Omental fat pad (tissue), 4 donors: ENCODE measurements around the gene DMAP1. TPM values are rescaled to one million over a fixed set of nuclear protein-coding genes. Genes with fewer than 3 reads are reported as not detected.

ENCODE experiments used
- ATAC-seq: fragments of 150-250 bp; one replicate; pipeline ENCODE4 v1.9.1; 2016; ENCODE audit warnings: mild to moderate bottlenecking, moderate library complexity; ENCODE audit not compliant: low FRiP score
- DNase-seq: peaks from one replicate; pipeline ENCODE4 v3.0.0-alpha.2; 2019; ENCODE audit warnings: low spot score
- CTCF ChIP-seq, 3 donors: fragments of 450-650 bp; IDR thresholded peaks; one replicate each; pipeline ENCODE4 v1.5.1; 2016 to 2017; ENCODE audit warnings: antibody characterized with exemption in 3 of 3, mild to moderate bottlenecking in 3 of 3, moderate library complexity in 2 of 3
- total RNA-seq, 4 donors: library from RNA; depleted of rRNA; stranded (reverse); fragments of >200 nt; gene quantifications; one replicate each; pipeline ENCODE4 v1.1.0, GENCODE V29; 2016

The DMAP1 gene
- total RNA-seq, 4 donors from 2014 or later: 23.2 to 43.5 (median 27.9) TPM

GRCh38 chr1:44244986-44245385 is 31.7 kb downstream of the DMAP1 start:
- ATAC-seq (no peak), DNase-seq (no peak)
- TF ChIP-seq CTCF (IDR thresholded peaks at IDR 0.05): no peak

- ATAC-seq: no peak
- TF ChIP-seq CTCF (IDR thresholded peaks at IDR 0.05): no peak
- DNase-seq: no peak
Measured at GRCh38 chr1:44246806-44247205, 33.5 kb downstream of the DMAP1 start.

- TF ChIP-seq CTCF (IDR thresholded peaks at IDR 0.05): no peak
- ATAC-seq (no peak), DNase-seq (no peak)
Measured at GRCh38 chr1:44249543-44249942, 36.3 kb downstream of the DMAP1 start.

GRCh38 chr1:44250068-44250781 is 37.0 kb downstream of the DMAP1 start:
- TF ChIP-seq CTCF (IDR thresholded peaks at IDR 0.05): no peak
- no peak for ATAC-seq
- DNase-seq: no peak

GRCh38 chr1:44251486-44251885 is 38.2 kb downstream of the DMAP1 start:
- no peak for ATAC-seq
- no peak for DNase-seq
- no peak for TF ChIP-seq CTCF (IDR thresholded peaks at IDR 0.05)

- DNase-seq: no peak
- TF ChIP-seq CTCF (IDR thresholded peaks at IDR 0.05): no peak
- no peak for ATAC-seq
Measured at GRCh38 chr1:44251989-44252671, 38.9 kb downstream of the DMAP1 start.
